CD4-positive, alpha-beta T cell (primary cell): Measurements from ENCODE around the gene BACE2. TPM values are rescaled to one million over a fixed set of nuclear protein-coding genes. Genes with fewer than 3 reads are reported as not detected.

ENCODE experiments used
- ATAC-seq: fragments of 200-7000 bp; cut with Tn5 transposase; one replicate; pipeline ENCODE4 v1.10.0; 2022; ENCODE audit warnings: mild to moderate bottlenecking; ENCODE audit not compliant: poor library complexity
- CTCF ChIA-PET: fragments of 350-600 bp; sonication (Branson Sonifier 250); formaldehyde crosslinking; loops from one replicate; lab custom pipeline; 2021; ENCODE audit warnings: antibody characterized with exemption, inconsistent platforms; lab: Charles Lee
- POLR2A ChIA-PET: fragments of 350-600 bp; sonication (Branson Sonifier 250); formaldehyde crosslinking; loops from one replicate; lab custom pipeline; 2021; ENCODE audit warnings: antibody characterized with exemption, inconsistent platforms; lab: Charles Lee
- DNase-seq, 14 experiments: peaks; one replicate each; pipeline ENCODE4 v3.0.0-alpha.2; 2013 to 2020; ENCODE audit warnings: mixed read lengths in 2 of 14
- H3K27ac ChIP-seq, 2 donors: one replicate each; pipeline versions ENCODE4 v1.5.1 to v1.7.0; 2013; ENCODE audit warnings: low read length in 2 of 2, low read depth in 1 of 2, mild to moderate bottlenecking in 1 of 2
- H3K27me3 ChIP-seq, 2 experiments: 1 replicate in 1 of 2; 2 replicates in 1 of 2; pipeline versions ENCODE4 v1.6.1 to v1.7.0; 2013; ENCODE audit warnings: low read length in 2 of 2, control low read depth in 1 of 2, mild to moderate bottlenecking in 1 of 2, moderate library complexity in 1 of 2; ENCODE audit not compliant: insufficient read depth in 2 of 2, control insufficient read depth in 1 of 2
- H3K36me3 ChIP-seq: one replicate; pipeline ENCODE4 v1.6.1; 2013; ENCODE audit warnings: low read length, control low read depth; ENCODE audit not compliant: insufficient read depth
- H3K4me1 ChIP-seq: one replicate; pipeline ENCODE4 v1.6.1; 2013; ENCODE audit warnings: low read length, control low read depth; ENCODE audit not compliant: insufficient read depth
- H3K4me3 ChIP-seq: one replicate; pipeline ENCODE4 v1.5.1; 2013; ENCODE audit warnings: mild to moderate bottlenecking, low read length, moderate library complexity
- H3K9me3 ChIP-seq, 2 experiments: 1 replicate in 1 of 2; 2 replicates in 1 of 2; pipeline versions ENCODE4 v1.6.1 to v1.7.0; 2013; ENCODE audit warnings: low read length in 2 of 2, mild to moderate bottlenecking in 2 of 2, control low read depth in 1 of 2, moderate library complexity in 1 of 2; ENCODE audit not compliant: control insufficient read depth in 1 of 2, insufficient read depth in 1 of 2
- H3K27ac Mint-ChIP-seq: one replicate; pipeline ENCODE4 v1.8.0; 2020; ENCODE audit warnings: mixed read lengths
- H3K27me3 Mint-ChIP-seq: one replicate; pipeline ENCODE4 v1.8.0; 2021; ENCODE audit warnings: mixed read lengths
- H3K36me3 Mint-ChIP-seq: one replicate; pipeline ENCODE4 v1.8.0; 2021; ENCODE audit warnings: low read depth, mixed read lengths
- H3K4me1 Mint-ChIP-seq: one replicate; pipeline ENCODE4 v1.8.0; 2021; ENCODE audit warnings: low read depth, mixed read lengths
- H3K4me3 Mint-ChIP-seq: one replicate; pipeline ENCODE4 v1.8.0; 2020; ENCODE audit warnings: mild to moderate bottlenecking, mixed read lengths
- H3K9me3 Mint-ChIP-seq: one replicate; pipeline ENCODE4 v1.8.0; 2020; ENCODE audit warnings: mixed read lengths
- intact Hi-C, 2 experiments: fragments of 100-400 bp; cut with DNase I in 1 of 2; cut with micrococcal nuclease in 1 of 2; formaldehyde crosslinking; loops; one replicate each; pipeline versions ENCODE4 v1.15.1 to v1.9.0; 2023 to 2025; cut with DNase I, micrococcal nuclease
- total RNA-seq, 174 experiments: library from RNA in 2 of 174; stranded (reverse) in 2 of 174; gene quantifications; one replicate each; pipeline ENCODE4 v1.2.3 and lab custom pipeline; 2021 to 2026
- TF ChIP-seq, protein P1 (sequence below): fragments of 200-600 bp; IDR thresholded peaks from one replicate; pipeline ENCODE4 v1.8.0; 2022; ENCODE audit warnings: antibody characterized with exemption, mild to moderate bottlenecking

The BACE2 gene
- total RNA-seq, 2 experiments from 2014 or later, result 0.16 TPM; not detected in 1

DNA sequence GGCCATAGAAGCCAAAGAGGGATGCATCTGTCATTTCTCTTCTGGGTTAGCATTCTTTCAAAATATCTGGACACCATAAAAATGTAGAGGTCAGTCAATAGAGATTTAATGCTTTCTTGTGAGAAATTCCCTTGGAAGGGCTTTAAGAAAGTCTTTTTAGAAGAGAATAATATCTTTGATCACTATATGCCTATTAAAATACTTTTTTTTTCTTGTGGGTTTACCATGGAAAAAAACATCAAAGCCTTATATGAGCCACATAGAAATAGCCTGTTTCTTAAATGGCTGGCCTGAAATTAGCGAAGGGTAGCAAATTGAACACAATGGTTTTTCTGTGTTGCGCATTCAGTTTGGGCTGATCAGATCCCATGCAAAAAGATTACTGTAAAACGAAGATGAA is 36.8 kb downstream of the BACE2 start:
- H3K27me3 Mint-ChIP-seq, result peaks cover 33% of the 10 kb centered on the region
- Histone ChIP-seq H3K9me3 (no peaks in the 10 kb centered on the region), H3K4me1 (no peaks in the 10 kb centered on the region), H3K27ac (no peak overlapping the region), H3K27me3 (peaks cover 0 to 5% of the 10 kb centered on the region in 2 experiments), H3K36me3 (no peaks in the 10 kb centered on the region), H3K4me3 (no peak overlapping the region)
- H3K4me3 Mint-ChIP-seq, result no peak overlapping the region
- POLR2A ChIA-PET, result no interaction called here
- H3K36me3 Mint-ChIP-seq, result no peaks in the 10 kb centered on the region
- no peak overlapping the region for H3K27ac Mint-ChIP-seq
- DNase-seq, result no peak
- H3K9me3 Mint-ChIP-seq, result no peaks in the 10 kb centered on the region
- H3K4me1 Mint-ChIP-seq, result no peaks in the 10 kb centered on the region
- intact Hi-C loops, result no loop called here
- TF ChIP-seq, protein P1, sequence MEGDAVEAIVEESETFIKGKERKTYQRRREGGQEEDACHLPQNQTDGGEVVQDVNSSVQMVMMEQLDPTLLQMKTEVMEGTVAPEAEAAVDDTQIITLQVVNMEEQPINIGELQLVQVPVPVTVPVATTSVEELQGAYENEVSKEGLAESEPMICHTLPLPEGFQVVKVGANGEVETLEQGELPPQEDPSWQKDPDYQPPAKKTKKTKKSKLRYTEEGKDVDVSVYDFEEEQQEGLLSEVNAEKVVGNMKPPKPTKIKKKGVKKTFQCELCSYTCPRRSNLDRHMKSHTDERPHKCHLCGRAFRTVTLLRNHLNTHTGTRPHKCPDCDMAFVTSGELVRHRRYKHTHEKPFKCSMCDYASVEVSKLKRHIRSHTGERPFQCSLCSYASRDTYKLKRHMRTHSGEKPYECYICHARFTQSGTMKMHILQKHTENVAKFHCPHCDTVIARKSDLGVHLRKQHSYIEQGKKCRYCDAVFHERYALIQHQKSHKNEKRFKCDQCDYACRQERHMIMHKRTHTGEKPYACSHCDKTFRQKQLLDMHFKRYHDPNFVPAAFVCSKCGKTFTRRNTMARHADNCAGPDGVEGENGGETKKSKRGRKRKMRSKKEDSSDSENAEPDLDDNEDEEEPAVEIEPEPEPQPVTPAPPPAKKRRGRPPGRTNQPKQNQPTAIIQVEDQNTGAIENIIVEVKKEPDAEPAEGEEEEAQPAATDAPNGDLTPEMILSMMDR, result no peak
- ATAC-seq, result no peak
- CTCF ChIA-PET, result no interaction called here

DNA sequence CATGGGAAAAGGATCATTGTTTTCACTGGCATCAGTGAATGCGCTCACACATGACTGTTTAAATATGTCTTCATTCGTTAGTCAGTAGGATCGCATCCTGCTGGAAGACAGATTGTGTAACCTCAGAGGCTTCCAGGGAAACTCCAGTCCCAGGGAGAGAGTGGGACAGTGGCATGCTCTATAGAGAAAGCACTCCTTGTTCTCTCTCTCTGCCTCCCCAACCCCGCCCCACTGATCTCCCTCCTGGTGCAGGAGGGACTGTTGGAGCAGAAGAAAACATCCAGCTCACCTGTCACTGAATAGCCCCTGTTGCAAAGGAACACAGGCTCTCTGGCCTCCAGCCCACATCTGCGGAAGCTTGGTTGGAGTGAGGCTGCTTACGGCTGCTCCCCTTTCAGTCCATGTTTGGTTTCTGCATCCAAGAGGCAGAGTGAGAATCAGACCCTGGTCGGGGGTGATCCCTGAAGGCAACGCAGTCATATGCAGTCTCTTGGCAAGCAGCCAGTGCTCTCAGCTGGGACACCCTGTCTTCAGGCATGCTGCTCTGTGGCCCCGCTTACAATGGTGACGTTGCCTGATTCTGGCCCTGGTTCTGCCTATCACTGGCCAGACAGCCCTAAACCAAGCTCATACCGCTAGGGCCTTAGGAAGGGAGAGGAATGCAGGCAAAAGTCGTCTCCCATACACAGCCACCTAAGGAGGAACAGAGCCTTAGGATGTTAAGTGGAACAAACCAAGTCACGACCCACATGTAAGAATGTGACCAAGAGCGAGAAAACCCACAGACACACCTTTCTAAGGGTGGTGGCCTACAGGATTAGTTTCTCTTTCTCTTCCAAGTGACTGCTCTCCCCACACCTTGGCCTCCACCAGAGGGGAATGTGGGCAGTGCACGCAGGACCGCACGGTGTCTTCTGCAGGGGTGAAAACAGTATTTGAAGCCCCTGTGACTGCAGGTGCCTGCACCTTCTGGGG is 39.7 kb downstream of the BACE2 start:
- no peak for DNase-seq
- Mint-ChIP-seq H3K27ac (no peak overlapping the region), H3K4me3 (no peak overlapping the region), H3K27me3 (peaks cover 18% of the 10 kb centered on the region), H3K4me1 (no peaks in the 10 kb centered on the region), H3K9me3 (no peaks in the 10 kb centered on the region), H3K36me3 (no peaks in the 10 kb centered on the region)
- Histone ChIP-seq H3K36me3 (no peaks in the 10 kb centered on the region), H3K27ac (no peak overlapping the region), H3K4me3 (no peak overlapping the region), H3K9me3 (no peaks in the 10 kb centered on the region), H3K27me3 (peaks cover 0 to 3% of the 10 kb centered on the region in 2 experiments), H3K4me1 (no peaks in the 10 kb centered on the region)
- no peak for ATAC-seq
- ChIA-PET CTCF (no interaction called here), POLR2A (no interaction called here)
- intact Hi-C loops, result no loop called here
- TF ChIP-seq, protein P1, result no peak

DNA sequence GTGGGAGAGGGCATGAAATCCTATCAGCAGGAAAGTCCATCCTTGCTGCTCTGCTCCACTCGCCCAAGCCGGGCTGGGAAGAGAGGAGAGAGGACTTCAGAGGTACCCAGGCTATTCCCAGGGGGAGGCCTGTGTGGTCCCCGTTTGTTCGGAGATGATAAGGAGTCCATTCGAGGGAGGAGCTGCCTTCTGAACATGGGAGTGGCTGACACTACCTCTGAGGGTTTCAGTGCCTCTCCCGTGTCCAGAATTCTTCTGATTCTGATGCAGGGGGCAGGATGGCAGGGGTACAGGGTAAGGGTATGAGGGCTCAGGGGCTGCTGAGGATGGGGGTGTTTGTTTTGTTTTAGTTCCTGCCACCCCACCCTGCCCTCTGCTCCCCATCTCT is 40.4 kb downstream of the BACE2 start:
- ChIA-PET POLR2A (no interaction called here), CTCF (no interaction called here)
- Histone ChIP-seq H3K27ac (no peak overlapping the region), H3K36me3 (no peaks in the 10 kb centered on the region), H3K4me1 (no peaks in the 10 kb centered on the region), H3K4me3 (no peak overlapping the region), H3K9me3 (no peaks in the 10 kb centered on the region), H3K27me3 (peaks cover 0 to 3% of the 10 kb centered on the region in 2 experiments)
- TF ChIP-seq, protein P1, result no peak
- Mint-ChIP-seq H3K36me3 (no peaks in the 10 kb centered on the region), H3K4me1 (no peaks in the 10 kb centered on the region), H3K4me3 (no peak overlapping the region), H3K27me3 (peaks cover 16% of the 10 kb centered on the region), H3K27ac (no peak overlapping the region), H3K9me3 (no peaks in the 10 kb centered on the region)
- DNase-seq (no peak), ATAC-seq (no peak)
- intact Hi-C loops, result no loop called here
